Stimulated activated CD8-positive, alpha-beta memory T cell treated with anti-CD3 and anti-CD28 coated beads, Interleukin-4, amount 100 ng/mL, for 48 hours (primary cell): ENCODE measurements around the gene MAGI1.
"Not testable (repeated sequence)": the region's sequence is repeated elsewhere in the genome, so short reads cannot be mapped to it uniquely, and the experiment has no call there.

Source experiments
- DNase-seq: peaks from one replicate; pipeline ENCODE4 v3.0.0-alpha.2; 2020

MAGI1 gene

GRCh38 chr3:65734382-65734781 lies 304.3 kb downstream of the MAGI1 start:
- no peak for DNase-seq

GRCh38 chr3:65733459-65733858 lies 305.3 kb downstream of the MAGI1 start:
- no peak for DNase-seq

- no peak for DNase-seq
Measured at GRCh38 chr3:65732051-65732935, 306.4 kb downstream of the MAGI1 start.

GRCh38 chr3:65730449-65730848 lies 308.3 kb downstream of the MAGI1 start:
- no peak for DNase-seq

- no peak for DNase-seq
Measured at GRCh38 chr3:65729973-65730372, 308.7 kb downstream of the MAGI1 start.

- no peak for DNase-seq
Measured at GRCh38 chr3:65729555-65729954, 309.2 kb downstream of the MAGI1 start.

- DNase-seq = no peak
Measured at GRCh38 chr3:65728138-65728537, 310.6 kb downstream of the MAGI1 start.

GRCh38 chr3:65723985-65724384 lies 314.7 kb downstream of the MAGI1 start:
- DNase-seq = no peak

- DNase-seq = no peak
Measured at GRCh38 chr3:65723011-65723410, 315.7 kb downstream of the MAGI1 start.

GRCh38 chr3:65720989-65721737 lies 317.6 kb downstream of the MAGI1 start:
- DNase-seq = no peak

GRCh38 chr3:65719639-65720038 lies 319.1 kb downstream of the MAGI1 start:
- not testable (repeated sequence) for DNase-seq

GRCh38 chr3:65717676-65718346 lies 320.9 kb downstream of the MAGI1 start:
- no peak for DNase-seq

- no peak for DNase-seq
Measured at GRCh38 chr3:65716071-65716751, 322.5 kb downstream of the MAGI1 start.

GRCh38 chr3:65714134-65714533 lies 324.6 kb downstream of the MAGI1 start:
- DNase-seq = no peak

GRCh38 chr3:65713016-65713415 lies 325.7 kb downstream of the MAGI1 start:
- DNase-seq = no peak

- no peak for DNase-seq
Measured at GRCh38 chr3:65712140-65712539, 326.6 kb downstream of the MAGI1 start.

GRCh38 chr3:65706776-65707568 lies 331.7 kb downstream of the MAGI1 start:
- DNase-seq = no peak

- no peak for DNase-seq
Measured at GRCh38 chr3:65706301-65706700, 332.4 kb downstream of the MAGI1 start.

GRCh38 chr3:65703820-65704219 lies 334.9 kb downstream of the MAGI1 start:
- DNase-seq = no peak

- no peak for DNase-seq
Measured at GRCh38 chr3:65703026-65703425, 335.7 kb downstream of the MAGI1 start.

- no peak for DNase-seq
Measured at GRCh38 chr3:65702202-65702601, 336.5 kb downstream of the MAGI1 start.

- no peak for DNase-seq
Measured at GRCh38 chr3:65701516-65701915, 337.2 kb downstream of the MAGI1 start.
